GM18508 (cell line): ENCODE results near the gene ANKRD13B.
"Not testable (repeated sequence)": the region's sequence is repeated elsewhere in the genome, so short reads cannot be mapped to it uniquely, and the experiment has no call there.

Experiments used
- ATAC-seq: cut with Tn5 transposase; IDR thresholded peaks from one replicate; pipeline ENCODE4 v1.9.1; 2021; ENCODE audit warnings: moderate number of reproducible peaks; ENCODE audit not compliant: insufficient read depth, unreplicated experiment

Gene ANKRD13B

GRCh38 chr17:29592850-29593551 lies at the start of gene ANKRD13B:
Gene ANKRD13B, plus strand, starts transcription at chr17:29593132. Its CDS starts 490 bp downstream, at chr17:29593622.
- ATAC-seq: no peak

- ATAC-seq: no peak
These were observed 48.9 kb upstream of the ANKRD13B start for GRCh38 chr17:29544066-29544465.

GRCh38 chr17:29546085-29546484 lies 46.8 kb upstream of the ANKRD13B start:
- no peak for ATAC-seq

GRCh38 chr17:29546830-29547229 lies 46.1 kb upstream of the ANKRD13B start:
- no peak for ATAC-seq

- ATAC-seq: no peak
These were observed 43.6 kb upstream of the ANKRD13B start for GRCh38 chr17:29549177-29549923.

GRCh38 chr17:29555840-29556239 lies 37.1 kb upstream of the ANKRD13B start:
- no peak for ATAC-seq

- no peak for ATAC-seq
These were observed 35.7 kb upstream of the ANKRD13B start for GRCh38 chr17:29557085-29557738.

- no peak for ATAC-seq
These were observed 35.2 kb upstream of the ANKRD13B start for GRCh38 chr17:29557739-29558116.

GRCh38 chr17:29558139-29558538 lies 34.8 kb upstream of the ANKRD13B start:
- not testable (repeated sequence) for ATAC-seq

- ATAC-seq: no peak
These were observed 33.3 kb upstream of the ANKRD13B start for GRCh38 chr17:29559640-29560039.

- ATAC-seq: no peak
These were observed 32.6 kb upstream of the ANKRD13B start for GRCh38 chr17:29560316-29560715.

- no peak for ATAC-seq
These were observed 31.1 kb upstream of the ANKRD13B start for GRCh38 chr17:29561554-29562517.

- no peak for ATAC-seq
These were observed 30.3 kb upstream of the ANKRD13B start for GRCh38 chr17:29562615-29563014.

- ATAC-seq: no peak
These were observed 29.1 kb upstream of the ANKRD13B start for GRCh38 chr17:29563816-29564215.

GRCh38 chr17:29565643-29566472 lies 27.1 kb upstream of the ANKRD13B start:
- no peak for ATAC-seq

GRCh38 chr17:29566473-29567303 lies 26.2 kb upstream of the ANKRD13B start, which contains the start of gene ABHD15:
Gene ABHD15, minus strand, starts transcription at chr17:29567037. Its CDS starts 71 bp downstream, at chr17:29566966.
- no peak for ATAC-seq

- ATAC-seq: no peak
These were observed 25.7 kb upstream of the ANKRD13B start for GRCh38 chr17:29567304-29567553.

- peak; percentile 31 for ATAC-seq
These were observed 25.2 kb upstream of the ANKRD13B start for GRCh38 chr17:29567554-29568330.
